K562 (cell line): Measurements from ENCODE around the gene COX4I2. TPM values are rescaled to one million over a fixed set of nuclear protein-coding genes. Genes with fewer than 3 reads are reported as not detected.
A peak's percentile ranks its signal among the peaks of the same experiment; 100 is the strongest.

Source experiments
- C11orf30 ChIP-seq: fragments of 450-650 bp; IDR thresholded peaks from 2 replicates; pipeline ENCODE4 v1.6.1; 2016; ENCODE audit warnings: low read depth, mild to moderate bottlenecking
- CREM ChIP-seq: IDR thresholded peaks from 2 replicates; pipeline ENCODE4 v1.6.1; 2014; ENCODE audit warnings: antibody characterized with exemption, low read depth
- EP300 ChIP-seq: IDR thresholded peaks from 2 replicates; pipeline ENCODE4 v1.6.1; 2012; ENCODE audit warnings: low read length, improper control_type of control experiment
- EP400 ChIP-seq: fragments of 450-650 bp; IDR thresholded peaks from 2 replicates; pipeline ENCODE4 v1.6.1; 2017; ENCODE audit warnings: antibody characterized with exemption, mild to moderate bottlenecking, moderate library complexity
- HDAC1 ChIP-seq, 2 experiments: fragments of 450-650 bp; IDR thresholded peaks; 2 replicates each; pipeline ENCODE4 v1.6.1; 2016 to 2017; ENCODE audit warnings: inconsistent platforms in 1 of 2, mild to moderate bottlenecking in 1 of 2, moderate library complexity in 1 of 2
- HMGN3 ChIP-seq: IDR thresholded peaks from 2 replicates; pipeline ENCODE4 v1.6.1; 2011; ENCODE audit warnings: borderline replicate concordance, low read depth, mild to moderate bottlenecking, mixed read lengths, low read length; ENCODE audit not compliant: insufficient read length; ENCODE audit errors: extremely low read depth
- MYNN ChIP-seq, 2 experiments: sonication (generic); formaldehyde crosslinking in 1 of 2; IDR thresholded peaks; 2 replicates each; pipeline versions ENCODE4 v1.5.0 to v1.6.1; 2016 to 2020; ENCODE audit warnings: antibody characterized with exemption in 1 of 2, missing genetic modification reagents in 1 of 2
- NFXL1 ChIP-seq: fragments of 450-650 bp; formaldehyde crosslinking; IDR thresholded peaks from 2 replicates; pipeline ENCODE4 v1.4.0; 2021; ENCODE audit warnings: mild to moderate bottlenecking
- PRPF4 ChIP-seq: fragments of 200-400 bp; formaldehyde crosslinking; IDR thresholded peaks from one replicate; pipeline ENCODE4 v1.6.1; 2017; ENCODE audit warnings: low read length, low read depth, mild to moderate bottlenecking; ENCODE audit not compliant: insufficient read depth, poor library complexity, severe bottlenecking
- TEAD4 ChIP-seq, 2 experiments: sonication (generic) in 1 of 2; formaldehyde crosslinking in 1 of 2; IDR thresholded peaks; 2 replicates each; pipeline versions ENCODE4 v1.6.1 to v1.8.0; 2012 to 2022; ENCODE audit warnings: borderline replicate concordance in 1 of 2, inconsistent platforms in 1 of 2, low read length in 1 of 2, mild to moderate bottlenecking in 1 of 2, missing genetic modification reagents in 1 of 2
- YY1 ChIP-seq, 3 experiments: IDR thresholded peaks; 2 replicates each; pipeline ENCODE4 v1.6.1; 2011; ENCODE audit warnings: low read length in 2 of 3, mild to moderate bottlenecking in 2 of 3, moderate library complexity in 2 of 3, borderline replicate concordance in 1 of 3, control low read depth in 1 of 3, low read depth in 1 of 3; ENCODE audit not compliant: insufficient read depth in 3 of 3, insufficient replicate concordance in 2 of 3, control insufficient read depth in 1 of 3, insufficient read length in 1 of 3; ENCODE audit errors: extremely low read depth in 1 of 3
- ZKSCAN3 ChIP-seq: fragments of 250-450 bp; sonication (Bioruptor Pico); IDR thresholded peaks from 2 replicates; pipeline ENCODE4 v1.4.0; 2020
- ZNF174 ChIP-seq: fragments of 250-450 bp; sonication (Bioruptor Pico); IDR thresholded peaks from 2 replicates; pipeline ENCODE4 v1.4.0; 2020; ENCODE audit warnings: mild to moderate bottlenecking
- ZNF324 ChIP-seq: fragments of 250-450 bp; sonication (Bioruptor Pico); IDR thresholded peaks from 2 replicates; pipeline ENCODE4 v1.4.0; 2020; ENCODE audit warnings: mild to moderate bottlenecking
- ZNF347 ChIP-seq: fragments of 450-650 bp; formaldehyde crosslinking; IDR thresholded peaks from 2 replicates; pipeline ENCODE4 v1.4.0; 2020; ENCODE audit warnings: low read depth, mild to moderate bottlenecking, moderate library complexity
- polyA plus RNA-seq, 8 experiments: library from polyadenylated mRNA; depleted of rRNA in 4 of 8; stranded (reverse) in 5 of 8; unstranded in 3 of 8; fragments of >200 nt; fragmentation: Nextera tagmentation in 2 of 8; fragmentation: Illumina TruSeq in 1 of 8; extraction: Ambion mirVana in 2 of 8; extraction: Trizol in 1 of 8; gene quantifications; 2 replicates each; pipeline versions ENCODE4 v1.2.1 to v1.2.3, GENCODE V29; 2011 to 2014; ENCODE audit warnings: inconsistent platforms in 1 of 8, missing spikeins in 1 of 8
- total RNA-seq, 7 experiments: library from RNA; depleted of rRNA in 6 of 7; stranded (reverse); fragments of >200 nt in 6 of 7; fragmentation: Illumina TruSeq in 2 of 7; extraction: Trizol in 2 of 7; gene quantifications; 2 replicates each; pipeline versions ENCODE4 v1.2.1 to v1.2.3, GENCODE V29; 2011 to 2021; ENCODE audit warnings: low replicate concordance in 1 of 7
- TF ChIP-seq, protein P1 (sequence below): sonication (generic); formaldehyde crosslinking; IDR thresholded peaks from 2 replicates; pipeline ENCODE4 v1.8.0; 2022; ENCODE audit warnings: missing genetic modification reagents, mild to moderate bottlenecking, borderline replicate concordance
- TF ChIP-seq, protein P2 (sequence below): sonication (generic); formaldehyde crosslinking; IDR thresholded peaks from 2 replicates; pipeline ENCODE4 v1.4.0; 2020; ENCODE audit warnings: mild to moderate bottlenecking, missing genetic modification reagents
- TF ChIP-seq, protein P3 (sequence below): fragments of 250-450 bp; sonication (Bioruptor Pico); IDR thresholded peaks from 2 replicates; pipeline ENCODE4 v1.4.0; 2020

The COX4I2 gene
- total and polyA plus RNA-seq, 9 of the 15 experiments (the other 6 are each of a cell fraction or from before 2014, with no cell fraction given) = not detected

GRCh38 chr20:31661625-31662371 is 24.1 kb downstream of the COX4I2 start (continued):
- TF ChIP-seq TEAD4 (IDR thresholded peaks at IDR 0.05; ENCODE audit: low read length) (peak; percentile 10; the same call in 1 of the 2 replicates), TEAD4 (CRISPR knock-in tag; IDR thresholded peaks at IDR 0.05; ENCODE audit: borderline replicate concordance) (no peak), EP300 (peak; percentile 49; the same call in 1 of the 2 replicates), MYNN (IDR thresholded peaks at IDR 0.05) (peak; percentile 35; the same call in 1 of the 2 replicates), MYNN (CRISPR knock-in tag; IDR thresholded peaks at IDR 0.05) (no peak), CREM (peak; percentile 76), NFXL1 (CRISPR knock-in tag) (peak; percentile 53; the same call in 1 of the 2 replicates), HDAC1 (IDR thresholded peaks at IDR 0.05) (peak in 1 of 2 experiments; percentile 79; a peak in 1 of 4 replicates), ZNF324 (CRISPR knock-in tag) (no peak), ZKSCAN3 (CRISPR knock-in tag) (no peak), ZNF347 (CRISPR knock-in tag) (no peak), PRPF4 (no peak), HMGN3 (peak; percentile 74), ZNF174 (no peak), EP400 (peak; percentile 60), C11orf30 (no peak), YY1 (IDR thresholded peaks at IDR 0.05; ENCODE audit: borderline replicate concordance in 1 of 3, control insufficient read depth in 1 of 3, extremely low read depth in 1 of 3, insufficient read depth in 3 of 3, insufficient read length in 1 of 3, insufficient replicate concordance in 2 of 3, low read depth in 1 of 3, low read length in 2 of 3) (peak in 1 of 3 experiments; percentile 22)
- TF ChIP-seq, protein P1, sequence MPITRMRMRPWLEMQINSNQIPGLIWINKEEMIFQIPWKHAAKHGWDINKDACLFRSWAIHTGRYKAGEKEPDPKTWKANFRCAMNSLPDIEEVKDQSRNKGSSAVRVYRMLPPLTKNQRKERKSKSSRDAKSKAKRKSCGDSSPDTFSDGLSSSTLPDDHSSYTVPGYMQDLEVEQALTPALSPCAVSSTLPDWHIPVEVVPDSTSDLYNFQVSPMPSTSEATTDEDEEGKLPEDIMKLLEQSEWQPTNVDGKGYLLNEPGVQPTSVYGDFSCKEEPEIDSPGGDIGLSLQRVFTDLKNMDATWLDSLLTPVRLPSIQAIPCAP (CRISPR knock-in tag) = no peak
- TF ChIP-seq, protein P2, sequence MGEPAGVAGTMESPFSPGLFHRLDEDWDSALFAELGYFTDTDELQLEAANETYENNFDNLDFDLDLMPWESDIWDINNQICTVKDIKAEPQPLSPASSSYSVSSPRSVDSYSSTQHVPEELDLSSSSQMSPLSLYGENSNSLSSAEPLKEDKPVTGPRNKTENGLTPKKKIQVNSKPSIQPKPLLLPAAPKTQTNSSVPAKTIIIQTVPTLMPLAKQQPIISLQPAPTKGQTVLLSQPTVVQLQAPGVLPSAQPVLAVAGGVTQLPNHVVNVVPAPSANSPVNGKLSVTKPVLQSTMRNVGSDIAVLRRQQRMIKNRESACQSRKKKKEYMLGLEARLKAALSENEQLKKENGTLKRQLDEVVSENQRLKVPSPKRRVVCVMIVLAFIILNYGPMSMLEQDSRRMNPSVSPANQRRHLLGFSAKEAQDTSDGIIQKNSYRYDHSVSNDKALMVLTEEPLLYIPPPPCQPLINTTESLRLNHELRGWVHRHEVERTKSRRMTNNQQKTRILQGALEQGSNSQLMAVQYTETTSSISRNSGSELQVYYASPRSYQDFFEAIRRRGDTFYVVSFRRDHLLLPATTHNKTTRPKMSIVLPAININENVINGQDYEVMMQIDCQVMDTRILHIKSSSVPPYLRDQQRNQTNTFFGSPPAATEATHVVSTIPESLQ (CRISPR knock-in tag) = no peak
- TF ChIP-seq, protein P3, sequence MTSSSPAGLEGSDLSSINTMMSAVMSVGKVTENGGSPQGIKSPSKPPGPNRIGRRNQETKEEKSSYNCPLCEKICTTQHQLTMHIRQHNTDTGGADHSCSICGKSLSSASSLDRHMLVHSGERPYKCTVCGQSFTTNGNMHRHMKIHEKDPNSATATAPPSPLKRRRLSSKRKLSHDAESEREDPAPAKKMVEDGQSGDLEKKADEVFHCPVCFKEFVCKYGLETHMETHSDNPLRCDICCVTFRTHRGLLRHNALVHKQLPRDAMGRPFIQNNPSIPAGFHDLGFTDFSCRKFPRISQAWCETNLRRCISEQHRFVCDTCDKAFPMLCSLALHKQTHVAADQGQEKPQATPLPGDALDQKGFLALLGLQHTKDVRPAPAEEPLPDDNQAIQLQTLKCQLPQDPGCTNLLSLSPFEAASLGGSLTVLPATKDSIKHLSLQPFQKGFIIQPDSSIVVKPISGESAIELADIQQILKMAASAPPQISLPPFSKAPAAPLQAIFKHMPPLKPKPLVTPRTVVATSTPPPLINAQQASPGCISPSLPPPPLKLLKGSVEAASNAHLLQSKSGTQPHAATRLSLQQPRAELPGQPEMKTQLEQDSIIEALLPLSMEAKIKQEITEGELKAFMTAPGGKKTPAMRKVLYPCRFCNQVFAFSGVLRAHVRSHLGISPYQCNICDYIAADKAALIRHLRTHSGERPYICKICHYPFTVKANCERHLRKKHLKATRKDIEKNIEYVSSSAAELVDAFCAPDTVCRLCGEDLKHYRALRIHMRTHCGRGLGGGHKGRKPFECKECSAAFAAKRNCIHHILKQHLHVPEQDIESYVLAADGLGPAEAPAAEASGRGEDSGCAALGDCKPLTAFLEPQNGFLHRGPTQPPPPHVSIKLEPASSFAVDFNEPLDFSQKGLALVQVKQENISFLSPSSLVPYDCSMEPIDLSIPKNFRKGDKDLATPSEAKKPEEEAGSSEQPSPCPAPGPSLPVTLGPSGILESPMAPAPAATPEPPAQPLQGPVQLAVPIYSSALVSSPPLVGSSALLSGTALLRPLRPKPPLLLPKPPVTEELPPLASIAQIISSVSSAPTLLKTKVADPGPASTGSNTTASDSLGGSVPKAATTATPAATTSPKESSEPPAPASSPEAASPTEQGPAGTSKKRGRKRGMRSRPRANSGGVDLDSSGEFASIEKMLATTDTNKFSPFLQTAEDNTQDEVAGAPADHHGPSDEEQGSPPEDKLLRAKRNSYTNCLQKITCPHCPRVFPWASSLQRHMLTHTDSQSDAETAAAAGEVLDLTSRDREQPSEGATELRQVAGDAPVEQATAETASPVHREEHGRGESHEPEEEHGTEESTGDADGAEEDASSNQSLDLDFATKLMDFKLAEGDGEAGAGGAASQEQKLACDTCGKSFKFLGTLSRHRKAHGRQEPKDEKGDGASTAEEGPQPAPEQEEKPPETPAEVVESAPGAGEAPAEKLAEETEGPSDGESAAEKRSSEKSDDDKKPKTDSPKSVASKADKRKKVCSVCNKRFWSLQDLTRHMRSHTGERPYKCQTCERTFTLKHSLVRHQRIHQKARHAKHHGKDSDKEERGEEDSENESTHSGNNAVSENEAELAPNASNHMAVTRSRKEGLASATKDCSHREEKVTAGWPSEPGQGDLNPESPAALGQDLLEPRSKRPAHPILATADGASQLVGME (CRISPR knock-in tag) = no peak
